ENCODE measurements around the gene PGLYRP1. TPM values are rescaled to one million over a fixed set of nuclear protein-coding genes. Genes with fewer than 3 reads are reported as not detected.

Gene PGLYRP1
- total and polyA plus RNA-seq, 4 donors, result 0.49 to 5.5 (median 3.3) TPM; not detected in 1

GRCh38 chr19:45994998-45995714 lies 27.7 kb downstream of the PGLYRP1 start, which contains the start of gene CCDC61:
CCDC61 (plus strand) TSS chr19:45995467; CDS start chr19:46003019, 7,552 bp downstream.
- DNase-seq (ENCODE audit: low read depth in 4 of 6, low spot score in 6 of 6), result peak; percentile 100
- peak within 1 kb of the TSS; percentile 84 for H3K4me3 ChIP-seq (ENCODE audit: low read depth, low read length)
- no peaks in the 10 kb centered on the region for H3K27me3 ChIP-seq (ENCODE audit: control insufficient read depth, insufficient read depth, low read length)
- H3K27ac ChIP-seq (ENCODE audit: low read depth, low read length), result peak within 1 kb of the TSS; percentile 69
- WGBS (ENCODE audit: insufficient coverage), result under 1% methylated on average over 23 of the region's 34 CpGs
- peaks cover 9% of the 10 kb centered on the region for H3K4me1 ChIP-seq (ENCODE audit: control insufficient read depth, insufficient read depth, low read length)
- H3K36me3 ChIP-seq (ENCODE audit: control insufficient read depth, insufficient read depth, low read length), result peaks cover 8% of the 10 kb centered on the region
- H3K9me3 ChIP-seq (ENCODE audit: control insufficient read depth, insufficient read depth, low read length), result no peaks in the 10 kb centered on the region

GRCh38 chr19:45994456-45994997 lies 28.3 kb downstream of the PGLYRP1 start:
- 0% methylated on average over 4 of the region's 8 CpGs for WGBS (ENCODE audit: insufficient coverage)
- no peak overlapping the region for H3K27ac ChIP-seq (ENCODE audit: low read depth, low read length)
- no peaks in the 10 kb centered on the region for H3K9me3 ChIP-seq (ENCODE audit: control insufficient read depth, insufficient read depth, low read length)
- no peak for DNase-seq (ENCODE audit: low read depth in 4 of 6, low spot score in 6 of 6)
- no peaks in the 10 kb centered on the region for H3K27me3 ChIP-seq (ENCODE audit: control insufficient read depth, insufficient read depth, low read length)
- H3K4me1 ChIP-seq (ENCODE audit: control insufficient read depth, insufficient read depth, low read length), result peaks cover 5% of the 10 kb centered on the region
- H3K4me3 ChIP-seq (ENCODE audit: low read depth, low read length), result peak overlapping the region; percentile 46
- H3K36me3 ChIP-seq (ENCODE audit: control insufficient read depth, insufficient read depth, low read length), result peaks cover 8% of the 10 kb centered on the region

GRCh38 chr19:45990113-45990728 lies 32.6 kb downstream of the PGLYRP1 start:
- 92% methylated on average over 10 of the region's 12 CpGs for WGBS (ENCODE audit: insufficient coverage)
- no peak overlapping the region for H3K4me3 ChIP-seq (ENCODE audit: low read depth, low read length)

DNA sequence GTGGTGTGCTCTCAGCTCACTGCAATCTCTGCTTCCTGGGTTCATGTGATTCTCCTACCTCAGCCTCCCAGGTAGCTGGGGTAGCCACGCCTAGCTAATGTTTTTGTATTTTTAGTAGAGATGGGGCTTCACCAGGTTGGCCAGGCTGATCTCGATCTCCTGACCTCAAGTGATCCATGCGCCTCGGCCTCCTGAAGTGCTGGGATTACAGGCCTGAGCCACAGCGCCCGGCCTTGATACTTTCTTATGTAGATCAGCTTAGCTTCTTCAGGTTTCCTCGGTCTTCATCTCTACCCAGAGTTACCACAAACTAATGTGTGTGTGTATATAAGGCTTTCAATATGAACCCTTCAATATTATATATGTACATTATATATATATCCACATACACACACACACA lies 37.5 kb downstream of the PGLYRP1 start:
- H3K4me1 ChIP-seq (ENCODE audit: control insufficient read depth, insufficient read depth, low read length), result peaks cover 10% of the 10 kb centered on the region
- no peaks in the 10 kb centered on the region for H3K36me3 ChIP-seq (ENCODE audit: control insufficient read depth, insufficient read depth, low read length)
- no peaks in the 10 kb centered on the region for H3K27me3 ChIP-seq (ENCODE audit: control insufficient read depth, insufficient read depth, low read length)
- H3K4me3 ChIP-seq (ENCODE audit: low read depth, low read length), result no peak overlapping the region
- 50% methylated on average over 1 of the region's 7 CpGs for WGBS (ENCODE audit: insufficient coverage)
- no peak overlapping the region for H3K27ac ChIP-seq (ENCODE audit: low read depth, low read length)
- DNase-seq (ENCODE audit: low read depth in 4 of 6, low spot score in 6 of 6), result no peak
- no peaks in the 10 kb centered on the region for H3K9me3 ChIP-seq (ENCODE audit: control insufficient read depth, insufficient read depth, low read length)

More at GRCh38 chr19:45990113-45990728, 32.6 kb downstream of the PGLYRP1 start:
- peak in 1 of 6 donors; percentile 41 for DNase-seq (ENCODE audit: low read depth in 4 of 6, low spot score in 6 of 6)
- Histone ChIP-seq H3K36me3 (ENCODE audit: control insufficient read depth, insufficient read depth, low read length) (no peaks in the 10 kb centered on the region), H3K9me3 (ENCODE audit: control insufficient read depth, insufficient read depth, low read length) (no peaks in the 10 kb centered on the region), H3K27ac (ENCODE audit: low read depth, low read length) (no peak overlapping the region), H3K4me1 (ENCODE audit: control insufficient read depth, insufficient read depth, low read length) (no peaks in the 10 kb centered on the region), H3K27me3 (ENCODE audit: control insufficient read depth, insufficient read depth, low read length) (no peaks in the 10 kb centered on the region)

DNA sequence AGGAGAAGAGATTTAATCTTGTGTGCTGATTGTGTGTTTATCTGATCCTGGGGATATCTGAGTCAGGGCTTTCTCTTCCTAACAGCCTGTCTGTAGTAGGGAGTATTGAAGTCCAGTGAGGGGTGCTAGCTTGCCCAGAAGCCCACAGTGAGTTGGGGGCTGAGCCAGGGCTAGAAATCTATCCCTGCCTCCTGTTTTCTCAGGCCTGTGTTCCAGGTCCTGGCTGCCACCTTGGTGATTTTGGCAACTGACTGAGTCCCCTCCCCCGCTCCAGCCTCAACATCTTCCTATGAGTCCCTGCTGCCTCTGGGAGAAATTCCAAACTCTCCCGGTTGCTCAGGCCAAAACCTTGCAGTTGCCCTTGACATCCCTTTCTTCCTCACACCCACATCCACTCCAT lies 41.5 kb downstream of the PGLYRP1 start:
- Histone ChIP-seq H3K36me3 (ENCODE audit: control insufficient read depth, insufficient read depth, low read length) (no peaks in the 10 kb centered on the region), H3K27me3 (ENCODE audit: control insufficient read depth, insufficient read depth, low read length) (no peaks in the 10 kb centered on the region), H3K4me1 (ENCODE audit: control insufficient read depth, insufficient read depth, low read length) (peaks cover 15% of the 10 kb centered on the region), H3K27ac (ENCODE audit: low read depth, low read length) (peak overlapping the region; percentile 8), H3K4me3 (ENCODE audit: low read depth, low read length) (no peak overlapping the region), H3K9me3 (ENCODE audit: control insufficient read depth, insufficient read depth, low read length) (no peaks in the 10 kb centered on the region)
- 30% methylated on average over 2 of the region's 2 CpGs for WGBS (ENCODE audit: insufficient coverage)
- peak in 2 of 6 donors; percentile 50 to 82 for DNase-seq (ENCODE audit: low read depth in 4 of 6, low spot score in 6 of 6)

GRCh38 chr19:45978156-45978555 lies 44.7 kb downstream of the PGLYRP1 start:
- DNase-seq (ENCODE audit: low read depth in 4 of 6, low spot score in 6 of 6), result no peak
- WGBS (ENCODE audit: insufficient coverage), result 100% methylated on average over 3 of the region's 7 CpGs
- Histone ChIP-seq H3K4me1 (ENCODE audit: control insufficient read depth, insufficient read depth, low read length) (peaks cover 40% of the 10 kb centered on the region), H3K9me3 (ENCODE audit: control insufficient read depth, insufficient read depth, low read length) (peaks cover 1% of the 10 kb centered on the region), H3K36me3 (ENCODE audit: control insufficient read depth, insufficient read depth, low read length) (no peaks in the 10 kb centered on the region), H3K27me3 (ENCODE audit: control insufficient read depth, insufficient read depth, low read length) (no peaks in the 10 kb centered on the region), H3K4me3 (ENCODE audit: low read depth, low read length) (no peak overlapping the region), H3K27ac (ENCODE audit: low read depth, low read length) (no peak overlapping the region)

- Histone ChIP-seq H3K4me1 (ENCODE audit: control insufficient read depth, insufficient read depth, low read length) (peaks cover 49% of the 10 kb centered on the region), H3K36me3 (ENCODE audit: control insufficient read depth, insufficient read depth, low read length) (peaks cover 5% of the 10 kb centered on the region), H3K4me3 (ENCODE audit: low read depth, low read length) (no peak overlapping the region), H3K9me3 (ENCODE audit: control insufficient read depth, insufficient read depth, low read length) (peaks cover 1% of the 10 kb centered on the region), H3K27ac (ENCODE audit: low read depth, low read length) (peak overlapping the region; percentile 40), H3K27me3 (ENCODE audit: control insufficient read depth, insufficient read depth, low read length) (no peaks in the 10 kb centered on the region)
- WGBS (ENCODE audit: insufficient coverage), result 15% methylated on average over 14 of the region's 14 CpGs
- DNase-seq (ENCODE audit: low read depth in 4 of 6, low spot score in 6 of 6), result peak in 5 of 6 donors; percentile 56 to 98 (median 79)
Measured at GRCh38 chr19:45976178-45976577, 46.7 kb downstream of the PGLYRP1 start.

GRCh38 chr19:45975306-45976070 lies 47.4 kb downstream of the PGLYRP1 start:
- 42% methylated on average over 5 of the region's 11 CpGs for WGBS (ENCODE audit: insufficient coverage)
- H3K27me3 ChIP-seq (ENCODE audit: control insufficient read depth, insufficient read depth, low read length), result no peaks in the 10 kb centered on the region
- H3K9me3 ChIP-seq (ENCODE audit: control insufficient read depth, insufficient read depth, low read length), result peaks cover 1% of the 10 kb centered on the region
- H3K4me3 ChIP-seq (ENCODE audit: low read depth, low read length), result no peak overlapping the region
- peaks cover 47% of the 10 kb centered on the region for H3K4me1 ChIP-seq (ENCODE audit: control insufficient read depth, insufficient read depth, low read length)
- H3K27ac ChIP-seq (ENCODE audit: low read depth, low read length), result no peak overlapping the region
- H3K36me3 ChIP-seq (ENCODE audit: control insufficient read depth, insufficient read depth, low read length), result peaks cover 9% of the 10 kb centered on the region
- DNase-seq (ENCODE audit: low read depth in 4 of 6, low spot score in 6 of 6), result peak in 1 of 6 donors; percentile 86

GRCh38 chr19:45973553-45974338 lies 49.1 kb downstream of the PGLYRP1 start, which contains the start of gene NOVA2:
NOVA2 (minus strand) TSS chr19:45973865; CDS start chr19:45973351, 514 bp downstream.
- Histone ChIP-seq H3K4me1 (ENCODE audit: control insufficient read depth, insufficient read depth, low read length) (peaks cover 47% of the 10 kb centered on the region), H3K4me3 (ENCODE audit: low read depth, low read length) (peak within 1 kb of the TSS; percentile 61), H3K9me3 (ENCODE audit: control insufficient read depth, insufficient read depth, low read length) (peaks cover 1% of the 10 kb centered on the region), H3K27me3 (ENCODE audit: control insufficient read depth, insufficient read depth, low read length) (no peaks in the 10 kb centered on the region), H3K27ac (ENCODE audit: low read depth, low read length) (peak within 1 kb of the TSS; percentile 68), H3K36me3 (ENCODE audit: control insufficient read depth, insufficient read depth, low read length) (peaks cover 15% of the 10 kb centered on the region)
- peak in 5 of 6 donors; percentile 84 to 98 (median 90) for DNase-seq (ENCODE audit: low read depth in 4 of 6, low spot score in 6 of 6)
- under 1% methylated on average over 53 of the region's 58 CpGs for WGBS (ENCODE audit: insufficient coverage)

Data from spinal cord (tissue), 10 donors.